BLaER1 treated with 17β-estradiol and CSF1 and Interleukin-3, amounts not matched to agents 10 nM and 100 nM (cell line): ENCODE results near the gene SARDH.
A peak's percentile ranks its signal among the peaks of the same experiment; 100 is the strongest.

Experiments used
- H3K27ac ChIP-seq, 11 experiments: shearing (Covaris generic); formaldehyde crosslinking; 2 replicates each; pipeline ENCODE4 v1.8.1; 2022
- H3K27me3 ChIP-seq, 11 experiments: shearing (Covaris generic); formaldehyde crosslinking; 2 replicates each; pipeline ENCODE4 v1.8.1; 2022
- H3K36me3 ChIP-seq, 11 experiments: shearing (Covaris generic); formaldehyde crosslinking; 2 replicates each; pipeline ENCODE4 v1.8.1; 2022
- H3K4me1 ChIP-seq, 10 experiments: shearing (Covaris generic); formaldehyde crosslinking; 2 replicates each; pipeline ENCODE4 v1.8.1; 2022
- H3K4me2 ChIP-seq, 11 experiments: shearing (Covaris generic); formaldehyde crosslinking; 2 replicates each; pipeline ENCODE4 v1.8.1; 2022
- H3K4me3 ChIP-seq, 10 experiments: shearing (Covaris generic); formaldehyde crosslinking; 2 replicates each; pipeline ENCODE4 v1.8.1; 2022
- H3K9ac ChIP-seq, 11 experiments: shearing (Covaris generic); formaldehyde crosslinking; 2 replicates each; pipeline ENCODE4 v1.8.1; 2022
- H3K9me3 ChIP-seq, 11 experiments: shearing (Covaris generic); formaldehyde crosslinking; replicated peaks in 1 of 11; 2 replicates each; pipeline ENCODE4 v1.8.1; 2022
- H4K20me1 ChIP-seq, 11 experiments: shearing (Covaris generic); formaldehyde crosslinking; 2 replicates each; pipeline ENCODE4 v1.8.1; 2022
- Cebpa-rat ChIP-seq, 11 experiments: shearing (Covaris generic); IDR thresholded peaks; 2 replicates each; pipeline ENCODE4 v1.8.1; 2022

The SARDH gene

DNA sequence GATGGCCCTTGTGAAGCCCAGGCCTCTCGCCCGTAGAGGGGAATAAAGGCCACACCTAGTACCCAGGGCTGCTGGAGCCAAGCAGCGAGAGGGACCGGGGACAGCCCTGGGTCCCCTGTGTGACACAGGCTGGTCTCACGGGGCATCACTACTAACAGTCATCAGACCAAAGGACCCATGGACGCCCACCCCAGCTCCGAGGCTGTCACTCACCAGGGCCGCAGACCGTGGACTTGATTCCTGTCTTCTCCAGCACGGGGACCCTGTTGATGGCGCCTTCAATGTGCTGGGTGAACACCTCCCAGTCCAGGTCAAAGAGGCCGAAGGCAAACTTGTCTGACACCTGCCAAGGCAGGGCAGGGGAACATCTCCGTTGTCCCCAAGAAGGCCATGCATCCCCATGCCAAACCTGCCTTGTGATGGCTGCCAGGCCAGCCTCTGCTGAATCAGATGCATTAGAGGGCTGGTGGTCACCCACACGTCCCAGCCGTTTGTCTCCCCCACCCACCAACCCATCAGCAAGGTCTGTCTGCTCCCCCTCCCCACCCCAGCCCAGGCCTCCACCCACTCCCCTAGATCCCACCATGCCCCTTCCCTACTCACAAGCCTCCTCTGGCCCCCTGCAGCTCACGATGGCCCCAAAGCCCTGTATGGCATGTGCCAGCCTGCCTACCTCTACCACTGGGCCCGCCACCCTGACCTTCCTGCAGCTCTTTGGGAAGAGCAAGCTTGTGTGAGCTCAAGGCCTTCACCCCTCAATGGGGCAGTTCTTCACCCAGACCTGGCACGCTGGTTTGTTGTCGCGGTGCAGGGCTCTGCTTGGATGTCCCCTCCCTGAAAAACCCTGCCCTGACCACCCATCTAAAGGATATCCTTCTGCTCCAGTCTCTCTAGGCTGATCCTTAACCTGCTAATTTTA is 20.8 kb downstream of the SARDH start:
- no peaks in the 10 kb centered on the region; a peak in 1 of 22 replicates for H4K20me1 ChIP-seq
- H3K4me1 ChIP-seq: peaks cover 46 to 53% (median 50%) of the 10 kb centered on the region in 10 experiments
- peak overlapping the region in 10 of 11 experiments; percentile 81 to 100 (median 97); a peak in 17 of 22 replicates for H3K4me2 ChIP-seq
- H3K9me3 ChIP-seq: peaks cover 0 to 21% (median 19%) of the 10 kb centered on the region in 11 experiments; a peak in 17 of 22 replicates
- no peak for TF ChIP-seq Cebpa-rat (IDR thresholded peaks at IDR 0.05)
- peaks cover 0 to 8% (median 0%) of the 10 kb centered on the region in 11 experiments; a peak in 1 of 22 replicates for H3K36me3 ChIP-seq
- peaks cover 0 to 20% (median 0%) of the 10 kb centered on the region in 11 experiments; a peak in 2 of 22 replicates for H3K27me3 ChIP-seq
- H3K4me3 ChIP-seq: no peak overlapping the region
- H3K9ac ChIP-seq: peak overlapping the region in 4 of 11 experiments; percentile 52 to 73 (median 69); a peak in 5 of 22 replicates
- H3K27ac ChIP-seq: peak overlapping the region in 2 of 11 experiments; percentile 69 to 80; a peak in 2 of 22 replicates

DNA sequence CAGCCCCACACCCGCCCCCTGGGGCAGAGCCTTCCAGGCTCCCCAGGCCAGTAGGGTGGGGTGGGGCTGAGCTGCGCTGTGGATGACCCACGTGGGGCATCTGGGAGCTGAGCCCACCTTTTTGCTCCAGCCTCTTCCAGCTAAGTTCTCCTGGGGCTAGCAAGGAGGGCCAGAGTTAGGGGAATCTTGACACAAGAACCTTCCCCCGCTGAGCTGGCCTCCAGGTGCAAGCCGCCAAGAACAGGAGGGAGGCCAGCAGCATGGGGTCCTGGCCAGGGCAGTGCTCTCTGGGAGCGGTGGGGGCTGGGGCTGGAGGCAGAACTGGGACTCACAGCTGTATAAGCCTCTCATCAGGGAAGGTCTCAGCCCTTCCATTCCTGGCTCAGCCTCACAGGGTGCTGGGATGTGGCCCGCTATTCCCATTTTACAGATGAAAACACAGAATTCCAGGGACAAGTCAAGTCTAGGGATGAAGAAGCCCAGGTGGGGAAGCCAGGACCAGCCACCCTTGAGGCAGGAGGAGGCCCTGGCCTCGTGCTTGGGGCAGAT is 21.5 kb downstream of the SARDH start:
- Histone ChIP-seq H3K27me3 (peaks cover 0 to 20% (median 0%) of the 10 kb centered on the region in 11 experiments; a peak in 2 of 22 replicates), H3K4me2 (peak overlapping the region; percentile 78 to 100 (median 97)), H3K27ac (peak overlapping the region in 5 of 11 experiments; percentile 29 to 83 (median 76); a peak in 7 of 22 replicates), H3K9ac (peak overlapping the region in 8 of 11 experiments; percentile 52 to 73 (median 64); a peak in 11 of 22 replicates), H3K4me3 (no peak overlapping the region), H3K9me3 (peaks cover 0 to 21% (median 19%) of the 10 kb centered on the region in 11 experiments; a peak in 17 of 22 replicates), H3K4me1 (peaks cover 54 to 58% (median 57%) of the 10 kb centered on the region in 10 experiments), H3K36me3 (peaks cover 0 to 8% (median 0%) of the 10 kb centered on the region in 11 experiments; a peak in 1 of 22 replicates), H4K20me1 (no peaks in the 10 kb centered on the region; a peak in 1 of 22 replicates)
- TF ChIP-seq Cebpa-rat (IDR thresholded peaks at IDR 0.05): no peak

- Histone ChIP-seq H3K4me2 (peak overlapping the region; percentile 78 to 100 (median 97)), H3K27me3 (peaks cover 0 to 20% (median 0%) of the 10 kb centered on the region in 11 experiments; a peak in 2 of 22 replicates), H3K27ac (peak overlapping the region in 10 of 11 experiments; percentile 15 to 83 (median 72); a peak in 19 of 22 replicates), H3K4me3 (peak overlapping the region in 5 of 10 experiments; percentile 1 to 40 (median 14); a peak in 8 of 20 replicates), H3K36me3 (peaks cover 0 to 6% (median 0%) of the 10 kb centered on the region in 11 experiments; a peak in 1 of 22 replicates), H3K9me3 (peaks cover 0 to 17% (median 14%) of the 10 kb centered on the region in 11 experiments; a peak in 17 of 22 replicates), H4K20me1 (no peaks in the 10 kb centered on the region; a peak in 1 of 22 replicates), H3K4me1 (peaks cover 60 to 64% (median 63%) of the 10 kb centered on the region in 10 experiments), H3K9ac (peak overlapping the region; percentile 45 to 73 (median 59); a peak in 19 of 22 replicates)
- no peak for TF ChIP-seq Cebpa-rat (IDR thresholded peaks at IDR 0.05)
Observed at GRCh38 chr9:133715866-133716563, 22.1 kb downstream of the SARDH start.

DNA sequence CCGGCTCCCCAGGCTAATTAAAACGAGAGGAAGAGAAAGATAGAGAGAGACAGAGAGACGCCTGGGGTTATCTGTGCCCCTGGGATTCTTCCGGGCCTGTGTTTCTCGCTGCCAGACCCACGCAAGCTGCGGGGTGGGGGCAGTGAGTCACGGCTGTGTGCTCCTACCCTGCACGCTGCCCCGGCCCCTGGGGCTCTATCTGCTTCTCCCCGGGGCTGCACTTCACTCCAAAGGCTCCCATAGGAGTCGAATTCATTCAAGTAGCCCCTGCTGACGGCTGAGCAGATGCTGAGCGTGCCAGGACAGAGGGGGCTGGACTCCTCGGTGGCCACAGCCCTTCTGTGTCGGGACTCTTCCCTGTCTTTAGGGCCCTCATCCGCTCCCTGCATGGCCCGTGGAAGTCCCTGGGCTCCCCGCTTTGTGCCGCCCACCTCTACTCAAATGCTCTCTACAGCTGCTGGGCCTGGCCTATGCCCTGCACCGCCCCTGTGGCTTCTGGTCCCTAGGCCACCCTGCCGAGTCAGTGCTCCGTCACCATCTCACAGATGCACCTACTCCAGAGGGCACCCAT is 22.8 kb downstream of the SARDH start:
- Histone ChIP-seq H3K27me3 (peaks cover 0 to 22% (median 0%) of the 10 kb centered on the region in 11 experiments; a peak in 3 of 22 replicates), H3K27ac (peak overlapping the region in 10 of 11 experiments; percentile 15 to 83 (median 72); a peak in 19 of 22 replicates), H4K20me1 (no peaks in the 10 kb centered on the region; a peak in 1 of 22 replicates), H3K36me3 (no peaks in the 10 kb centered on the region), H3K9me3 (peaks cover 0 to 11% (median 8%) of the 10 kb centered on the region in 11 experiments; a peak in 16 of 22 replicates), H3K4me2 (peak overlapping the region; percentile 78 to 100 (median 97)), H3K4me1 (peaks cover 62 to 70% (median 70%) of the 10 kb centered on the region in 10 experiments), H3K9ac (peak overlapping the region; percentile 13 to 73 (median 59); a peak in 21 of 22 replicates), H3K4me3 (peak overlapping the region in 6 of 10 experiments; percentile 1 to 40 (median 10); a peak in 8 of 20 replicates)
- TF ChIP-seq Cebpa-rat (IDR thresholded peaks at IDR 0.05): no peak

DNA sequence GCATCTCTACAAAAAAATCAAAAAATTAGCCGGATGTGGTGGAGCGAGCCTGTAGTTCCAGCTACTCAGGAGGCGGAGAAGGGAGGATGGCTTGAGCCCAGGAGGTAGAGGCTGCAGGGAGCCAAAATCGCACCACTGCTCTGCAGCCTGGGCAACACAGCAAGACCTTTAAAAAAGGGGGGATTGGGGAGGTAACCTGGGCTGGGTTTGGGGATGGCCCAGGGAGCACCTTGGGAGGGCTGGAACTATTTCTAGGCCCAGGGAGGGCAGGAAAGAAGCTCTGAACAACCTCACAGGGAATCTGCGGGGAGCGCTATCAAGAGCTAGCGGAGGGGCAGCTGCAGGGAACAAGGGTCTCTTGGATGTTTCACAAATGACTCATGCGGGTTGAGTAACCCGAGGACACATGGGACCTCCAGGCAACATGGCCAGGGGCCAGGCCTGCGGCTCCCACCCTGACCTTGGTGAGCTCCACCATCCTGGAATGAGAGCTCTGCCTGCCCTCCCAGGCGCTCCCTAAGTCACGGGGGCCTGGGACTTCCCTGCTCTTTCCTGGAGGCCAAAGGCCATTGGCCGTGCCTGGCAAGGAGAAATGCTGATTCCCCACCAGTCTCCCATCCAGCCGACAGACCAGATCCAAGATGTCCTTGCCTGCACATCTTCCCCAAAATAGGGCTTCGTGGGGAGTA is 23.4 kb downstream of the SARDH start:
- Histone ChIP-seq H3K36me3 (no peaks in the 10 kb centered on the region), H3K4me3 (peak overlapping the region in 6 of 10 experiments; percentile 1 to 40 (median 10); a peak in 4 of 20 replicates), H3K9me3 (peaks cover 0 to 5% (median 1%) of the 10 kb centered on the region in 11 experiments; a peak in 8 of 22 replicates), H3K4me1 (peaks cover 66 to 77% (median 76%) of the 10 kb centered on the region in 10 experiments), H3K27ac (peak overlapping the region in 9 of 11 experiments; percentile 60 to 83 (median 73); a peak in 19 of 22 replicates), H3K27me3 (peaks cover 0 to 28% (median 0%) of the 10 kb centered on the region in 11 experiments; a peak in 5 of 22 replicates), H4K20me1 (no peaks in the 10 kb centered on the region; a peak in 1 of 22 replicates), H3K9ac (peak overlapping the region; percentile 13 to 73 (median 59); a peak in 20 of 22 replicates), H3K4me2 (peak overlapping the region; percentile 78 to 100 (median 97))
- peak in 3 of 11 experiments; percentile 42 to 60 (median 48); a peak in 3 of 22 replicates for TF ChIP-seq Cebpa-rat (IDR thresholded peaks at IDR 0.05)

- Histone ChIP-seq H3K4me2 (peak overlapping the region; percentile 78 to 100 (median 97)), H4K20me1 (no peaks in the 10 kb centered on the region; a peak in 1 of 22 replicates), H3K9ac (peak overlapping the region in 7 of 11 experiments; percentile 3 to 73 (median 63); a peak in 10 of 22 replicates), H3K9me3 (peaks cover 0 to under 1% (median 0%) of the 10 kb centered on the region in 11 experiments; a peak in 1 of 22 replicates), H3K36me3 (no peaks in the 10 kb centered on the region), H3K27ac (peak overlapping the region in 7 of 11 experiments; percentile 28 to 83 (median 74); a peak in 13 of 22 replicates), H3K4me1 (peaks cover 73 to 84% (median 83%) of the 10 kb centered on the region in 10 experiments), H3K27me3 (peaks cover 0 to 34% (median 0%) of the 10 kb centered on the region in 11 experiments; a peak in 5 of 22 replicates), H3K4me3 (no peak overlapping the region)
- TF ChIP-seq Cebpa-rat (IDR thresholded peaks at IDR 0.05): no peak
Observed at GRCh38 chr9:133713960-133714495, 24.1 kb downstream of the SARDH start.
